ENCODE measurements around the gene ADAMTS17.
"Not testable (repeated sequence)": the region's sequence is repeated elsewhere in the genome, so short reads cannot be mapped to it uniquely, and the experiment has no call there.

ADAMTS17 gene

GRCh38 chr15:100103828-100104227, 237.9 kb downstream of the ADAMTS17 start:
- DNase-seq, result peak; percentile 24

GRCh38 chr15:100101426-100102089, 240.2 kb downstream of the ADAMTS17 start:
- peak; percentile 37 for DNase-seq

GRCh38 chr15:100100926-100101325, 240.8 kb downstream of the ADAMTS17 start:
- peak; percentile 4 for DNase-seq

- DNase-seq, result no peak
Observed at GRCh38 chr15:100099976-100100375, 241.8 kb downstream of the ADAMTS17 start.

GRCh38 chr15:100098705-100099104, 243.1 kb downstream of the ADAMTS17 start:
- no peak for DNase-seq

GRCh38 chr15:100097342-100098127, 244.2 kb downstream of the ADAMTS17 start:
- DNase-seq, result no peak

GRCh38 chr15:100096700-100097099, 245.1 kb downstream of the ADAMTS17 start:
- no peak for DNase-seq

GRCh38 chr15:100096248-100096600, 245.6 kb downstream of the ADAMTS17 start:
- no peak for DNase-seq

- no peak for DNase-seq
Observed at GRCh38 chr15:100095541-100096247, 246.1 kb downstream of the ADAMTS17 start.

- no peak for DNase-seq
Observed at GRCh38 chr15:100094127-100094510, 247.7 kb downstream of the ADAMTS17 start.

- no peak for DNase-seq
Observed at GRCh38 chr15:100093211-100094126, 248.3 kb downstream of the ADAMTS17 start.

- DNase-seq, result no peak
Observed at GRCh38 chr15:100092034-100092433, 249.7 kb downstream of the ADAMTS17 start.

- no peak for DNase-seq
Observed at GRCh38 chr15:100090411-100090810, 251.4 kb downstream of the ADAMTS17 start.

- DNase-seq, result not testable (repeated sequence)
Observed at GRCh38 chr15:100084042-100084821, 257.5 kb downstream of the ADAMTS17 start.

GRCh38 chr15:100083572-100083971, 258.2 kb downstream of the ADAMTS17 start:
- DNase-seq, result no peak

GRCh38 chr15:100082761-100083402, 258.9 kb downstream of the ADAMTS17 start:
- no peak for DNase-seq

GRCh38 chr15:100081454-100081853, 260.3 kb downstream of the ADAMTS17 start:
- no peak for DNase-seq

- no peak for DNase-seq
Observed at GRCh38 chr15:100078511-100079220, 263.1 kb downstream of the ADAMTS17 start.

GRCh38 chr15:100075229-100075628, 266.5 kb downstream of the ADAMTS17 start:
- no peak for DNase-seq

- no peak for DNase-seq
Observed at GRCh38 chr15:100073982-100074381, 267.8 kb downstream of the ADAMTS17 start.

All from activated effector memory CD4-positive, alpha-beta T cell treated with anti-CD3 and anti-CD28 coated beads, Interleukin-2, amount 50 U/mL, for 16 hours (primary cell).